Right atrium auricular region (tissue), 2 donors: ENCODE results near the gene ZNF487. TPM values are rescaled to one million over a fixed set of nuclear protein-coding genes. Genes with fewer than 3 reads are reported as not detected.

Experiments used
- DNase-seq: peaks from one replicate; pipeline ENCODE4 v3.0.0-alpha.2; 2019; ENCODE audit warnings: low spot score
- H3K27ac ChIP-seq, 2 donors: fragments of 200-600 bp; sonication (generic); 1 replicate in 1 of 2; 2 replicates in 1 of 2; pipeline ENCODE4 v1.5.1; 2016 to 2019
- H3K27me3 ChIP-seq, 2 donors: fragments of 200-600 bp; sonication (generic); one replicate each; pipeline versions ENCODE4 v1.5.1 to v1.6.0; 2017 to 2019
- H3K36me3 ChIP-seq: fragments of 200-600 bp; sonication (generic); one replicate; pipeline ENCODE4 v1.5.1; 2016
- H3K4me1 ChIP-seq, 2 donors: fragments of 200-600 bp; sonication (generic); one replicate each; pipeline versions ENCODE4 v1.5.1 to v1.6.0; 2017 to 2019
- H3K4me3 ChIP-seq, 2 donors: fragments of 200-600 bp; sonication (generic); 1 replicate in 1 of 2; 2 replicates in 1 of 2; pipeline ENCODE4 v1.5.1; 2017 to 2019; ENCODE audit warnings: mild to moderate bottlenecking in 1 of 2, moderate library complexity in 1 of 2
- H3K9me3 ChIP-seq, 2 donors: fragments of 200-600 bp; sonication (generic); one replicate each; pipeline ENCODE4 v1.5.1; 2019
- CTCF ChIP-seq, 2 donors: fragments of 200-600 bp; sonication (generic); IDR thresholded peaks; one replicate each; pipeline ENCODE4 v1.5.1; 2019; ENCODE audit warnings: antibody characterized with exemption in 2 of 2
- total RNA-seq, 2 donors: library from RNA; depleted of rRNA; stranded (reverse); fragments of >200 nt; gene quantifications; one replicate each; pipeline ENCODE4 v1.1.0, GENCODE V29; 2016

The ZNF487 gene
- total RNA-seq, 2 donors from 2014 or later: 3.9 to 4.9 TPM

GRCh38 chr10:43502931-43503330, 66.0 kb downstream of the ZNF487 start:
- no peaks in the 10 kb centered on the region for H3K9me3 ChIP-seq
- no peak for TF ChIP-seq CTCF (IDR thresholded peaks at IDR 0.05)
- H3K27ac ChIP-seq: no peak overlapping the region
- DNase-seq: no peak
- no peak overlapping the region for H3K4me3 ChIP-seq
- no peaks in the 10 kb centered on the region for H3K27me3 ChIP-seq
- H3K4me1 ChIP-seq: no peaks in the 10 kb centered on the region
- H3K36me3 ChIP-seq: no peaks in the 10 kb centered on the region

- no peaks in the 10 kb centered on the region for H3K36me3 ChIP-seq
- H3K4me1 ChIP-seq: no peaks in the 10 kb centered on the region
- no peak overlapping the region for H3K4me3 ChIP-seq
- no peak for DNase-seq
- peaks cover 13 to 84% of the 10 kb centered on the region in 2 donors for H3K9me3 ChIP-seq
- no peak overlapping the region for H3K27ac ChIP-seq
- TF ChIP-seq CTCF (IDR thresholded peaks at IDR 0.05): no peak
- H3K27me3 ChIP-seq: no peaks in the 10 kb centered on the region
Observed at GRCh38 chr10:43524434-43525247, 87.7 kb downstream of the ZNF487 start.

Other genes with a start within 250 kb of the ZNF487 start
- 1 to 10 TPM; 2.9 to 3.0 TPM for gene RASGEF1A, start 170.0 kb upstream of the ZNF487 start, total RNA-seq
- gene FXYD4, start 65.5 kb upstream of the ZNF487 start, total RNA-seq: not detected
- gene HNRNPF, start 27.9 kb upstream of the ZNF487 start, total RNA-seq: 10 to 100 TPM; 57.8 to 78.7 TPM
- gene ZNF239, start 137.5 kb downstream of the ZNF487 start, total RNA-seq: 1 to 10 TPM; 2.2 to 4.4 TPM
- gene ZNF485, start 169.3 kb downstream of the ZNF487 start, total RNA-seq: 1 to 10 TPM in 1 of 2 donors, under 1 TPM in 1; 0.98 to 1.1 TPM
- 10 to 100 TPM; 56.1 to 56.5 TPM for gene ZNF32, start 211.8 kb downstream of the ZNF487 start, total RNA-seq